Measurements from ENCODE around the gene FXYD4.
"Not testable (repeated sequence)": the region's sequence is repeated elsewhere in the genome, so short reads cannot be mapped to it uniquely, and the experiment has no call there.

Gene FXYD4

GRCh38 chr10:43391496-43391895, 20.1 kb downstream of the FXYD4 start:
- H3K79me1 ChIP-seq (replicated peaks; ENCODE audit: low read length, poor library complexity, severe bottlenecking) = peaks cover 15% of the 10 kb centered on the region
- peaks cover 6% of the 10 kb centered on the region for H3K4me1 ChIP-seq (ENCODE audit: control insufficient read depth, insufficient read depth, low read depth, low read length)
- no peak overlapping the region for H3K4ac ChIP-seq (ENCODE audit: low read depth in 1 of 2, low read length in 2 of 2)
- no peak overlapping the region for H4K8ac ChIP-seq (ENCODE audit: low read length)
- H4K91ac ChIP-seq (ENCODE audit: low read length) = no peak overlapping the region
- H3K36me3 ChIP-seq (ENCODE audit: control insufficient read depth in 1 of 2, insufficient read depth in 2 of 2, low read depth in 1 of 2, low read length in 2 of 2) = peaks cover 61 to 88% of the 10 kb centered on the region in 2 experiments
- 88% methylated on average over 5 of the region's 6 CpGs for WGBS
- H2BK120ac ChIP-seq (ENCODE audit: low read depth, low read length) = no peak overlapping the region
- DNase-seq = no peak
- no peak overlapping the region for H2BK5ac ChIP-seq (ENCODE audit: low read depth, low read length, poor library complexity, severe bottlenecking)
- H3K4me2 ChIP-seq (ENCODE audit: low read length, poor library complexity, severe bottlenecking) = no peak overlapping the region
- H2AFZ ChIP-seq (ENCODE audit: low read depth, low read length) = no peak overlapping the region
- H3K27ac ChIP-seq (ENCODE audit: low read length, poor library complexity, severe bottlenecking) = no peak overlapping the region
- H3K9me3 ChIP-seq (ENCODE audit: control insufficient read depth, low read length) = no peaks in the 10 kb centered on the region
- H2AK5ac ChIP-seq (ENCODE audit: low read length, severe bottlenecking) = no peak overlapping the region
- H3K4me3 ChIP-seq (ENCODE audit: insufficient read depth in 1 of 2, low read depth in 1 of 2, low read length in 2 of 2) = no peak overlapping the region
- no peak overlapping the region for H2BK12ac ChIP-seq (ENCODE audit: low read length in 2 of 2)
- H2BK15ac ChIP-seq (ENCODE audit: low read depth, poor library complexity, severe bottlenecking) = no peak overlapping the region
- no peak overlapping the region for H3K23ac ChIP-seq (ENCODE audit: low read length in 2 of 2)
- no peak overlapping the region for H3K14ac ChIP-seq (ENCODE audit: low read length in 2 of 2)
- no peak overlapping the region for H3K18ac ChIP-seq (ENCODE audit: low read depth in 1 of 2, low read length in 2 of 2)
- H3K27me3 ChIP-seq (ENCODE audit: control insufficient read depth in 1 of 2, insufficient read depth in 1 of 2, low read length in 2 of 2) = no peaks in the 10 kb centered on the region
- H3K9ac ChIP-seq (ENCODE audit: low read length) = peak overlapping the region; percentile 38

GRCh38 chr10:43392748-43393147, 21.3 kb downstream of the FXYD4 start:
- no peak overlapping the region for H4K8ac ChIP-seq (ENCODE audit: low read length)
- H3K14ac ChIP-seq (ENCODE audit: low read length in 2 of 2) = no peak overlapping the region
- H3K27ac ChIP-seq (ENCODE audit: low read length, poor library complexity, severe bottlenecking) = no peak overlapping the region
- H3K18ac ChIP-seq (ENCODE audit: low read depth in 1 of 2, low read length in 2 of 2) = no peak overlapping the region
- H3K4ac ChIP-seq (ENCODE audit: low read depth in 1 of 2, low read length in 2 of 2) = no peak overlapping the region
- H3K9ac ChIP-seq (ENCODE audit: low read length) = peak overlapping the region; percentile 27
- no peak overlapping the region for H2BK15ac ChIP-seq (ENCODE audit: low read depth, poor library complexity, severe bottlenecking)
- H2BK12ac ChIP-seq (ENCODE audit: low read length in 2 of 2) = no peak overlapping the region
- no peak overlapping the region for H2BK5ac ChIP-seq (ENCODE audit: low read depth, low read length, poor library complexity, severe bottlenecking)
- H2BK120ac ChIP-seq (ENCODE audit: low read depth, low read length) = no peak overlapping the region
- DNase-seq = no peak
- no peak overlapping the region for H4K91ac ChIP-seq (ENCODE audit: low read length)
- H2AK5ac ChIP-seq (ENCODE audit: low read length, severe bottlenecking) = no peak overlapping the region
- no peak overlapping the region for H2AFZ ChIP-seq (ENCODE audit: low read depth, low read length)
- whole genome bisulfite sequencing = 93% methylated on average over 2 of the region's 3 CpGs
- H3K4me1 ChIP-seq (ENCODE audit: control insufficient read depth, insufficient read depth, low read depth, low read length) = peaks cover 6% of the 10 kb centered on the region
- H3K79me1 ChIP-seq (replicated peaks; ENCODE audit: low read length, poor library complexity, severe bottlenecking) = peaks cover 6% of the 10 kb centered on the region
- peaks cover 48 to 76% of the 10 kb centered on the region in 2 experiments for H3K36me3 ChIP-seq (ENCODE audit: control insufficient read depth in 1 of 2, insufficient read depth in 2 of 2, low read depth in 1 of 2, low read length in 2 of 2)
- H3K4me3 ChIP-seq (ENCODE audit: insufficient read depth in 1 of 2, low read depth in 1 of 2, low read length in 2 of 2) = no peak overlapping the region
- no peak overlapping the region for H3K4me2 ChIP-seq (ENCODE audit: low read length, poor library complexity, severe bottlenecking)
- H3K23ac ChIP-seq (ENCODE audit: low read length in 2 of 2) = no peak overlapping the region
- no peaks in the 10 kb centered on the region for H3K27me3 ChIP-seq (ENCODE audit: control insufficient read depth in 1 of 2, insufficient read depth in 1 of 2, low read length in 2 of 2)
- H3K9me3 ChIP-seq (ENCODE audit: control insufficient read depth, low read length) = no peaks in the 10 kb centered on the region

DNA sequence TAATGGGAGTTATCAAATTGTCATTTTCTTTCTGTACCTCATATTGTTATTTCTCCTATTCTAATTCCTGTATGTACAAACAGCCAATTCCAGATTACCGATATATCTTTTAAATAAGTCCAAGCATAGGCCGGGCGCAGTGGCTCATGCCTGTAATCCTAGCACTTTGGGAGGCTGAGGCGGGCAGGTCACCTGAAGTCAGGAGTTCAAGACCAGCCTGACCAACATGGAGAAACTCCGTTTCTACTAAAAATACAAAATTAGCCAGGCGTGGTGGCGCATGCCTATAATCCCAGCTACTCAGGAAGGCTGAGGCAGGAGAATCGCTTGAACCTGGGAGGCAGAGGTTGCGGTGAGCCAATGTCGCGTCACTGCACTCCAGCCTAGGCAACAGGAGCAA, 21.8 kb downstream of the FXYD4 start:
- H3K27ac ChIP-seq (ENCODE audit: low read length, poor library complexity, severe bottlenecking); H3K27me3 ChIP-seq (ENCODE audit: control insufficient read depth in 1 of 2, insufficient read depth in 1 of 2, low read length in 2 of 2); H2BK5ac ChIP-seq (ENCODE audit: low read depth, low read length, poor library complexity, severe bottlenecking): not testable (repeated sequence)

DNA sequence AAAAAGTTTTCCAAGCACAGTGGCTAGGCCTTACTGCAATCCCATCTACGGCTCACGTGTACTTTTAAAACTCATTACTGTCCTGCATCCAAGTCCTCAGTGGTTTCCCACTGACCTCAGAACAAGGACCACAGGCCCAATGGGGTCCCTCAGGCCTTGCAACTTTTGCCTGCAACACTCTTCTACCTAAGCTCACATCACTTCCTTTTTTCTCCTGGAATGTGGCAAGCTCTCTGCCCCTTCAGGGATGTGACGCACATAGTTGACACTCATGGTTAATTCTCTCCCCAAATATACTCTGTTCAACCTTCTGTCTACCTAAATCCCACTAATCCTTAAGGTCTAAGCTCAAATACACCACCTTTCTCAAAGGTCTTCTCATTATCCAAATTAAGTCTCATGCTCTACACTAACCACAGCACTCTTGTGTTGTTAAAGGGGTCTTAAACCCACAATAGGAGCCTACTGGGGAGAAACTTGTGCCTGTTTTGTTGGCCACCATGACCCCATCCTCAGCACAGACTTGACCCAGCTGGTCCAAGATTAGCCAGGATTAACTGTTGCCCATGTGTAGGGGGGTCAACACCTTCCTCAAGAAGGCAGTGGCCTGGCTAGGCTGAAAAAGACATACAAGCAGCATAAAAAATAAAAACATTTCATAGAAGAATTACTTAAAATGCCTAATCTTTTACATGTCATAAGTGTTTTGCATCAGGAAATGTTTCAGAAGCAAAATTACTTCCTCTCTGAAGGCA, 22.3 kb downstream of the FXYD4 start:
- Histone ChIP-seq H3K27me3 (ENCODE audit: control insufficient read depth in 1 of 2, insufficient read depth in 1 of 2, low read length in 2 of 2) (no peaks in the 10 kb centered on the region), H3K14ac (ENCODE audit: low read length in 2 of 2) (no peak overlapping the region), H2AK5ac (ENCODE audit: low read length, severe bottlenecking) (no peak overlapping the region), H2BK12ac (ENCODE audit: low read length in 2 of 2) (peak overlapping the region in 1 of 2 experiments; percentile 31), H3K18ac (ENCODE audit: low read depth in 1 of 2, low read length in 2 of 2) (no peak overlapping the region), H3K4me2 (ENCODE audit: low read length, poor library complexity, severe bottlenecking) (no peak overlapping the region), H3K23ac (ENCODE audit: low read length in 2 of 2) (no peak overlapping the region), H3K36me3 (ENCODE audit: control insufficient read depth in 1 of 2, insufficient read depth in 2 of 2, low read depth in 1 of 2, low read length in 2 of 2) (peaks cover 44 to 67% of the 10 kb centered on the region in 2 experiments), H2BK120ac (ENCODE audit: low read depth, low read length) (no peak overlapping the region), H3K27ac (ENCODE audit: low read length, poor library complexity, severe bottlenecking) (no peak overlapping the region), H3K4ac (ENCODE audit: low read depth in 1 of 2, low read length in 2 of 2) (no peak overlapping the region), H2AFZ (ENCODE audit: low read depth, low read length) (no peak overlapping the region), H2BK15ac (ENCODE audit: low read depth, poor library complexity, severe bottlenecking) (no peak overlapping the region), H3K9me3 (ENCODE audit: control insufficient read depth, low read length) (no peaks in the 10 kb centered on the region), H3K4me3 (ENCODE audit: insufficient read depth in 1 of 2, low read depth in 1 of 2, low read length in 2 of 2) (no peak overlapping the region), H4K91ac (ENCODE audit: low read length) (no peak overlapping the region), H3K9ac (ENCODE audit: low read length) (peak overlapping the region; percentile 95), H3K4me1 (ENCODE audit: control insufficient read depth, insufficient read depth, low read depth, low read length) (peaks cover 13% of the 10 kb centered on the region), H4K8ac (ENCODE audit: low read length) (no peak overlapping the region), H3K79me1 (replicated peaks; ENCODE audit: low read length, poor library complexity, severe bottlenecking) (peaks cover 1% of the 10 kb centered on the region), H2BK5ac (ENCODE audit: low read depth, low read length, poor library complexity, severe bottlenecking) (no peak overlapping the region)
- 94% methylated on average over 3 of the region's 3 CpGs for WGBS
- DNase-seq = no peak

More for the DNA sequence above, 21.8 kb downstream of the FXYD4 start:
- H3K4ac ChIP-seq (ENCODE audit: low read depth in 1 of 2, low read length in 2 of 2); H2AFZ ChIP-seq (ENCODE audit: low read depth, low read length); H3K4me1 ChIP-seq (ENCODE audit: control insufficient read depth, insufficient read depth, low read depth, low read length); H4K91ac ChIP-seq (ENCODE audit: low read length); H2BK15ac ChIP-seq (ENCODE audit: low read depth, poor library complexity, severe bottlenecking); H2BK120ac ChIP-seq (ENCODE audit: low read depth, low read length); H2BK12ac ChIP-seq (ENCODE audit: low read length in 2 of 2); H3K4me3 ChIP-seq (ENCODE audit: insufficient read depth in 1 of 2, low read depth in 1 of 2, low read length in 2 of 2); H3K9me3 ChIP-seq (ENCODE audit: control insufficient read depth, low read length); H2AK5ac ChIP-seq (ENCODE audit: low read length, severe bottlenecking); H3K18ac ChIP-seq (ENCODE audit: low read depth in 1 of 2, low read length in 2 of 2); H3K14ac ChIP-seq (ENCODE audit: low read length in 2 of 2); H3K79me1 ChIP-seq (replicated peaks; ENCODE audit: low read length, poor library complexity, severe bottlenecking); DNase-seq; H3K23ac ChIP-seq (ENCODE audit: low read length in 2 of 2); H4K8ac ChIP-seq (ENCODE audit: low read length); H3K4me2 ChIP-seq (ENCODE audit: low read length, poor library complexity, severe bottlenecking): not testable (repeated sequence)
- 96% methylated on average over 11 of the region's 11 CpGs for WGBS
- Histone ChIP-seq H3K9ac (ENCODE audit: low read length) (peak overlapping the region; percentile 27), H3K36me3 (ENCODE audit: control insufficient read depth in 1 of 2, insufficient read depth in 2 of 2, low read depth in 1 of 2, low read length in 2 of 2) (peaks cover 48 to 71% of the 10 kb centered on the region in 2 experiments)
